GM19463 (cell line): ENCODE results near the gene UBA7.

Experiments
- ATAC-seq: cut with Tn5 transposase; IDR thresholded peaks from one replicate; pipeline ENCODE4 v1.9.1; 2021; ENCODE audit warnings: mild to moderate bottlenecking, moderate library complexity; ENCODE audit not compliant: unreplicated experiment

UBA7 gene

GRCh38 chr3:49805897-49806701 is 7.7 kb downstream of the UBA7 start:
- no peak for ATAC-seq

GRCh38 chr3:49805367-49805782 is 8.4 kb downstream of the UBA7 start:
- ATAC-seq = no peak

GRCh38 chr3:49804141-49805041 is 9.4 kb downstream of the UBA7 start:
- no peak for ATAC-seq

DNA sequence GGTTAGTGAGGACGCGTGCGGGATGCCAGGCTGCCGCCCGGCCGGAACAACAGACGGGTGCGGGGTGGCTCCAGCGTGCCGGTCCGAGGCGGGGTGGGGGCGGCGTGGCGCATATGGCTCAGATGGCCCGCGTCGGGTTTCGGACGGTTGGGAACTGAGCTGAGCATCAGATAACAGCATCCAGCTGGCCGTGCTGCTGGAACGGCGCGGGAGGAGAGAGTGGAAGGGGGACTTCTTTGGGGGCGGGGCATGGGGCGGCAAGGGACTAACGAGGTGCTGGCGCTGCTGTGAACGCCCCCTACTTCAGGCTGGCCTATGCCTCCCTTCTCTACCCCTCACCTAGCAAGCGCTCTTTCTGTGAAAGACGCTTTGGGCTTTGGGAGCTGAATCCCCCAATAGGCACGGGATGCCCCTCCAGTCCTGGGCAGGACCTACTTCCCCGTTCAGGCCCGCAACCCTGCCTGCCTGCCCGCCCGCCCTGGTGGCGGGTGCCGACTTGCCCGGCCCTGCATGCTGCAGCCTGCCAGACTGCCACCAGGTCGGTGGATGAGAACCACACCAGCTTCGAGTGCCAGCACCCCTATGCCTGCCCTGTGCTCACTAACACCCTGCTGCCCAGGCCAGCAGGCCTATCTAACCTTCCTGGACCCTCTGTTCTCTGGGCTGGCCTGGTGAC is 10.2 kb downstream of the UBA7 start:
- ATAC-seq = peak; percentile 4

- peak; percentile 59 for ATAC-seq
Observed at GRCh38 chr3:49802719-49803464, 10.9 kb downstream of the UBA7 start, which contains the start of gene INKA1. Gene INKA1, plus strand, starts transcription at chr3:49803261. Its CDS starts 132 bp downstream, at chr3:49803393.

DNA sequence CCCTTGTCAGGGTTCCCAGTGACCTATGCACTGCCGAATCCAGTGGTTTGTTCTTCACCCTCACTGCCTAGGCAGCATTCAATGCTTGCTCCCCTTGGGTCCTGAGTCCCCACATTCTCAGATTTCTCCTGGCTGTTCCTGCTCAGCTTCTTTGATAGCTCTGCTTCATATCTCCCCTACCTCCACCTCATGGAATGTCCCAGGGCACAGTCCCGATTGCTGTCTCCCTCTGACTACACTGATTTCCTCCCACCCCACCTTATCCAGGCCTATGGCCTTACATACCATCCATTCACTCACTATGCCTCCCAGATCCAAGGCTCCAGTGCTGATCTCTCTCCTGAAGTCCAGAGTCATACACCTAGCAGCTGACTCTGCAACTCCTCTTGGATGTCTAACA is 12.6 kb downstream of the UBA7 start:
- no peak for ATAC-seq

DNA sequence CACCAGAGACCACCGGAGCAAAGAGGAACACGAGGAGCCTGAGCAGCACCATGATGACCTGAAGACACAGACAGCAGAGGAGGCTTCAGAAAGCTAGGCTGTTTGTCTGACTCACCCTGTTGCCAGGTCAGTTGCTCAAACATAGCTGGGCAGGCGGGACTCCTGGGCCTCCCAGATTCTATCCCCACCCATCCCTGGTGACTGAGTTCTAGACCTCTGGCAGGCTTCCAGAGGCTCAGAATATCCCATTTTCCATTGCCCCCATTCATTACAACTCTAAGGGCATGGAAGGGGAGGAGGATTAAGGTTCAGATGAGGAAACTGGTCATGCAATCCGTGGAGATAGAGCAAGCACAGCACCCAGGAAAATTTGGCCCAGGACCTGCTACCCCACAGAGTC is 14.0 kb downstream of the UBA7 start, which contains the start of gene CDHR4:
CDHR4 (minus strand) TSS at position 113 of the 400 bp plus-strand sequence; CDS start at position 52, 61 bp downstream.
- no peak for ATAC-seq

- no peak for ATAC-seq
Observed at GRCh38 chr3:49799105-49799504, 14.6 kb downstream of the UBA7 start.

DNA sequence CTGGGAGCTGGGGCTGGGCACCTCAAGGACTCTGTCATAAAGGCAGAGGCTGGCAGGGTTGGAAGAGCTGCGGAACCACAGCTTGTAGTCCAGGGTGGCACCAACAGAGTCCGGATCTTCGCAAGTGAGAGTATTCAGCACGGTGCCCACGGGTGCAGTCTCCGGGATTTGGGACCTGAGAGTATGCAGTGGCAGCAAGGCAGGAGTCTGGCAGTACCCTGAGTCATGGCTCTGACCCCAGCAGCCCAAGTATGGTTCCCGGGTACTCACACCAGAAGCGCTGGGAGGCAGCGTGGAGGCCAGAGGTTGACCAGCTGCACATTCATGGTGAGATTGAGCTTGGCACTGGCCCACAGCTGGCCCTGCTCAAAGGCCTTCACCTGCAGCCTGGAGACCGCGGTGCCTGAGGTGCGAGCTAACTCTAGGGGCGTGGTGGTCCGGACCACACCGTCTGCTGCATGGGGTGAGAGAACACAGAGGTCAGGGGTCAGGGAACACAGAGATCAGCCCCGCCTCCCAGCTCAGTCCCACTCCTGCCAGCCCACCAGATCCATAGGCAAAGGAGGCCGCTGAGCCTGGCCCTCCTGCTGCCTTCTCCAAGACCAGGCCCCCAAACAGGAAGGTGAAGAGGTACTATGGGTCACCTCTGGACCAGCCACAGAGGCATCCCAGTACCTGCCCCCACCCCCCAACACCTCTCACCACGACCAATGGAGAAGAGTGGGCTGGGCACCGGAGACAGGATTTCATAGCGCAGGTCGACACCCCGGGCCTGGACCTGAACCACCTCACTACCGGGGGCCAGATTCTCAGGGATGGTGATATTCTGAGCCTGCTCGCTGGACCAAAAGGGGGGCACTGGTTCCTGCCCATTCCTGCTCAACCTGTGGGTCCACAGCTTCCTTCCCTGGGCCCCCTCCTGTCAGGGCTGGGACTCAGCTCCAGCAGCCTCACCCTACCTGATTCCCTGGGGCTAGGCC is 18.5 kb downstream of the UBA7 start:
- no peak for ATAC-seq

- no peak for ATAC-seq
Observed at GRCh38 chr3:49794431-49794830, 19.3 kb downstream of the UBA7 start.

DNA sequence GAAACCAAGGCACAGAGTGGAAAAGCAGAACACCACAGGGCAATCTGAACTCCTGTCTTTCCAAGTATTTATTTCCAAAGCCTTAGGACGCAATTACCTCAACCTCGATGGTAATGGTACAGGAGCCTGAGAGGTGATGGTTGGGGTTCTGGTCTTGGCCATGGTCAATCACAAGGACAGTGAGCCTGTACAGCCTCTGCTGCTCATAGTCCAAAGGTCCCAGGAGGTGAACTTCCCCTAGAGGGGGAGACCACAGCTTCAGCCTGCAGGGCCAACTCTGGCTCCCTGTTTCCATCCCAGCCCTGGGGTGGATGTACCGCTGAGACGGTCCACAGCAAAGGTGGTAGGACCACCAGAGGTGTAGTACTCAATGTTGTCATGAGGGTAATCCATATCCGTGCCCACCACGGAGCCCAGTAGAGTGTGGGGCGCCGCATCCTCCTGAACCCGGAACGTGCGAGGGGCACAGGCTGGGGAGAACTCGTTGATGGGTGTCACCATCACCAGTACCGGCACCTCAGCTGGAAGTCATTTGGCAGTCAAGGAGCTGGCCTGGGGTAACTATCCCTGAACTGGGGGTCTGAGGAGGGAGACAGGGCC is 20.2 kb downstream of the UBA7 start:
- no peak for ATAC-seq

DNA sequence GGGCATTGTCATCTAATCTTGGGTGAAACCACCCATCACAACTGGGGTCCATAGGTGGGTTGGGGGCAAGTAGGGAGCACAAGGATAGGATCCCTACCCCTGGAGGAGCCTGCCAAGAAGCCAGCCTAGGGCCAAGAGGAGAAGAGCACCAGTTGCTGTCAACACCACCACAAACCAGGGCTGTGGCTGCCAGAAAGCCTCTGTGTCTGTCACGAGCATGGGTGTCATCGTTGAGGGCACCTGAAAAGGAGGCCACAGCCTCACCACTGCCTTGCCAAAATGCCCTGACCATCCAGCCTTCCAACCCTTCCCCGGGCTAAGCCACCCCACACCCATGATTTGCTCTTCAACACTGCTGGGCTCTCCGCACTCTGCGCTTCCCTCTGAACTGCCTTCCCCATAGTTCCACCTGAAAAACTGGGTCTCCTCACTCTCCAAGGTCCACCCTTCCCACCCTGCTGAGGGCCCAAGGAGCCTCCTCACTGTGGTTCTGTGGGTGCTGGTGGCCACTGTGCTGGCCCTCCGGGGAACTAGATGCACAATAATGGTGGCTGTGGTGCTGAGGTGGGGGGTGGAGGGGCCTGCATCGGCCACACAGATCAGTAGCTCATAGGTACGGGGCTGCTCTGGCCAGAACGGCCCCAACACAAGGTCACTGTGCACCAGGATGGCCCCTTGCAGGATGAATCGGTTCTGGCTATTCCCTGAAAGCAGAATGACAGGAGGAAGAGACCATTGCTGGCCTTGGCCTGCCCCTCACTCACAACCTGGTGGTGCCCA is 21.2 kb downstream of the UBA7 start:
- ATAC-seq = no peak

GRCh38 chr3:49791571-49791970 is 22.2 kb downstream of the UBA7 start:
- no peak for ATAC-seq

DNA sequence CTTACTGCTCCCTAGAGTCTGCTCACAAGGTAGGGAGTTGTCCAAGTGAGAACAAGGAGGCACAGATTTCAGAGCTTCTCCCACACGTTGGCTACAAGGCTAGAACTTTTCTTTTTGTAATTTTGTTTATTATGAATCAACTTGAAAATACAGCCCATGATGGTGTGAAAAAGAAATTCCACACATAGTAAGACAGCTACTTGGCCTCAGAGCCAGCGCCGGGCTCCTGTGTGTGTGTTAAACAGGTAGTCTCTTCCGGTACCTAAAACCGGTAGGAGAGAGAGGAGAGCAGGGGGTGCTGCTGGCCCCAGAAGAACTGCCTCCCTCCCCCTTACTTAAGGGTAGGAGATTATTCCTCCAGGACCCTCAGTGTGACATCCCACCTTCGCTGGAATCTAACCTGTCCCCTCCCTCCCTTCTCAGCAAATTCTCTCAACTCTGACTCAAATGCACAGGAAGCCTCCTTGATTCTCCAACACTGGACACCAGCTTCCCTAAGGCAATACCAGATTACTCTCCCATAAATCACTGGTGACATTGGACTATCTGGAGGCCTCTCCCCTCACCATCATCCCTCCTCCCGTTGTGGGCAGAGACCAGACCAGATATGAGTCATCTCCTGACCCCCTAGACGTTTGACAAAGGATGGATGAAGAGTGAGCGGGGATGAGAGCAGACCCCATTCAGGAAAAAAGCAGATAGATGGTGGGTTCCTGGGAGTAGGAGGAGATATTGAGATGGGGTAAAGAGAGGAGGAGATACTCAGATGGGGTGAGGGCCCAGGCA is 22.9 kb downstream of the UBA7 start:
- no peak for ATAC-seq

GRCh38 chr3:49788056-49788455 is 25.7 kb downstream of the UBA7 start:
- ATAC-seq = no peak

- no peak for ATAC-seq
Observed at GRCh38 chr3:49787536-49787935, 26.2 kb downstream of the UBA7 start.

DNA sequence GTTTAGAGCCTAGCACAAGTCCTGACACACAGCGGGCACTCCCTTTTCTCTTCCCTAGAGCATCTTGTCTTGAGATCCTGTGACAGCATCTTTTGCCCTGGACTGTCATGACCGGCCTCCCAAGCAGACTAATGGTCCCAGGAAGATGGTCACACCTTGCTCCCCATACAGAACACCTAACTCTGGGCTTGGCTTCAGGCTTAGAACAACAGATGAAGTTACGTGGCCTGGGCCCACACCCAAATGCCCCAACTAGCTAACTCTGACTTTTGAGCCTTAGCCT is 26.6 kb downstream of the UBA7 start:
- ATAC-seq = no peak
